PC-9 (cell line): ENCODE results near the gene GALR2. TPM values are rescaled to one million over a fixed set of nuclear protein-coding genes. Genes with fewer than 3 reads are reported as not detected.

Experiments used
- BruUV-seq: library from RNA; stranded (reverse); fragments of 400-500 nt; replicated peaks from 2 replicates; lab custom pipeline; 2021; lab: Mats Ljungman, UMichigan
- CTCF ChIA-PET: fragments of 300-600 bp; sonication (Branson Sonifier 250); formaldehyde crosslinking; loops from one replicate; lab custom pipeline; 2022; ENCODE audit warnings: antibody characterized with exemption; lab: Charles Lee
- POLR2A ChIA-PET: fragments of 300-600 bp; sonication (Branson Sonifier 250); formaldehyde crosslinking; loops from one replicate; lab custom pipeline; 2022; ENCODE audit warnings: antibody characterized with exemption; ENCODE audit not compliant: unreplicated experiment; lab: Charles Lee
- DNase-seq, 2 experiments: peaks; one replicate each; pipeline versions ENCODE4 v3.0.0 to v3.0.0-alpha.2; 2015 to 2022; ENCODE audit warnings: mixed read lengths in 1 of 2
- H2AFZ ChIP-seq: fragments of 200-600 bp; sonication (generic); 2 replicates; pipeline ENCODE4 v1.8.1; 2017; ENCODE audit warnings: antibody characterized with exemption
- H3F3A ChIP-seq: fragments of 200-600 bp; sonication (generic); 2 replicates; pipeline ENCODE4 v1.8.1; 2017; ENCODE audit warnings: antibody characterized with exemption, mild to moderate bottlenecking, low read depth; ENCODE audit not compliant: insufficient read depth
- H3K27ac ChIP-seq: fragments of 200-600 bp; sonication (generic); 2 replicates; pipeline ENCODE4 v1.6.1; 2016; ENCODE audit warnings: mixed run types
- H3K27me3 ChIP-seq: fragments of 200-600 bp; sonication (generic); 2 replicates; pipeline ENCODE4 v1.6.1; 2016; ENCODE audit warnings: low read depth, mixed run types; ENCODE audit not compliant: insufficient read depth
- H3K36me3 ChIP-seq: fragments of 200-600 bp; sonication (generic); 2 replicates; pipeline ENCODE4 v1.6.1; 2016; ENCODE audit warnings: low read depth, mixed run types
- H3K4me1 ChIP-seq: fragments of 200-600 bp; sonication (generic); replicated peaks from 2 replicates; pipeline ENCODE4 v1.6.1; 2016; ENCODE audit warnings: mixed run types; ENCODE audit not compliant: insufficient read depth
- H3K4me2 ChIP-seq: fragments of 200-600 bp; sonication (generic); 2 replicates; pipeline ENCODE4 v1.6.1; 2017; ENCODE audit warnings: mixed run types
- H3K4me3 ChIP-seq: fragments of 200-600 bp; sonication (generic); 2 replicates; pipeline ENCODE4 v1.6.1; 2016; ENCODE audit warnings: mixed run types
- H3K79me2 ChIP-seq: fragments of 200-600 bp; sonication (generic); 2 replicates; pipeline ENCODE4 v1.6.1; 2017; ENCODE audit warnings: low read depth, mixed run types
- H3K9me2 ChIP-seq: fragments of 200-600 bp; sonication (generic); 2 replicates; pipeline ENCODE4 v1.8.1; 2017; ENCODE audit warnings: mild to moderate bottlenecking; ENCODE audit not compliant: insufficient read depth
- H3K9me3 ChIP-seq: fragments of 200-600 bp; sonication (generic); 2 replicates; pipeline ENCODE4 v1.8.1; 2016; ENCODE audit warnings: low read depth; ENCODE audit not compliant: insufficient read depth
- H4K20me1 ChIP-seq: fragments of 200-600 bp; sonication (generic); 2 replicates; pipeline ENCODE4 v1.8.1; 2017; ENCODE audit not compliant: insufficient read depth
- EZH2 ChIP-seq: fragments of 200-600 bp; sonication (generic); IDR thresholded peaks from 2 replicates; pipeline ENCODE4 v1.8.0; 2017; ENCODE audit warnings: antibody characterized with exemption, low read depth
- intact Hi-C: fragments of 100-400 bp; cut with micrococcal nuclease; formaldehyde crosslinking; loops from one replicate; pipeline ENCODE4 v1.10.0; 2022; ENCODE audit not compliant: unreplicated experiment
- total RNA-seq: library from RNA; stranded (reverse); gene quantifications from 2 replicates; pipeline ENCODE4 v1.2.3, GENCODE V29; 2021
- TF ChIP-seq, protein P1 (sequence below): fragments of 200-600 bp; sonication (generic); conservative IDR thresholded peaks from 2 replicates; pipeline ENCODE4 v1.6.1; 2017; ENCODE audit warnings: mixed run types, antibody characterized with exemption, mild to moderate bottlenecking, moderate library complexity

The GALR2 gene
- total RNA-seq, 1 experiment from 2014 or later = 3.0 TPM

GRCh38 chr17:76088868-76089576 is 14.4 kb downstream of the GALR2 start:
- H3K9me2 ChIP-seq = no peaks in the 10 kb centered on the region
- H3K27me3 ChIP-seq = no peaks in the 10 kb centered on the region
- H3K4me2 ChIP-seq = no peak overlapping the region
- no peak for DNase-seq
- no peak overlapping the region for H3K27ac ChIP-seq
- TF ChIP-seq, protein P1, sequence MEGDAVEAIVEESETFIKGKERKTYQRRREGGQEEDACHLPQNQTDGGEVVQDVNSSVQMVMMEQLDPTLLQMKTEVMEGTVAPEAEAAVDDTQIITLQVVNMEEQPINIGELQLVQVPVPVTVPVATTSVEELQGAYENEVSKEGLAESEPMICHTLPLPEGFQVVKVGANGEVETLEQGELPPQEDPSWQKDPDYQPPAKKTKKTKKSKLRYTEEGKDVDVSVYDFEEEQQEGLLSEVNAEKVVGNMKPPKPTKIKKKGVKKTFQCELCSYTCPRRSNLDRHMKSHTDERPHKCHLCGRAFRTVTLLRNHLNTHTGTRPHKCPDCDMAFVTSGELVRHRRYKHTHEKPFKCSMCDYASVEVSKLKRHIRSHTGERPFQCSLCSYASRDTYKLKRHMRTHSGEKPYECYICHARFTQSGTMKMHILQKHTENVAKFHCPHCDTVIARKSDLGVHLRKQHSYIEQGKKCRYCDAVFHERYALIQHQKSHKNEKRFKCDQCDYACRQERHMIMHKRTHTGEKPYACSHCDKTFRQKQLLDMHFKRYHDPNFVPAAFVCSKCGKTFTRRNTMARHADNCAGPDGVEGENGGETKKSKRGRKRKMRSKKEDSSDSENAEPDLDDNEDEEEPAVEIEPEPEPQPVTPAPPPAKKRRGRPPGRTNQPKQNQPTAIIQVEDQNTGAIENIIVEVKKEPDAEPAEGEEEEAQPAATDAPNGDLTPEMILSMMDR = no peak
- TF ChIP-seq EZH2 = no peak
- no peaks in the 10 kb centered on the region for H3K36me3 ChIP-seq
- H3F3A ChIP-seq = no peaks in the 10 kb centered on the region
- H4K20me1 ChIP-seq = no peaks in the 10 kb centered on the region
- no peaks in the 10 kb centered on the region for H3K79me2 ChIP-seq
- H3K4me1 ChIP-seq = no peaks in the 10 kb centered on the region
- no peak overlapping the region for H2AFZ ChIP-seq
- POLR2A ChIA-PET = interaction anchor here (0.7 kb wide), 2 partner anchors 138 to 316 kb away, joined by 3 read pairs; no protein-coding TSS in a partner anchor
- no TSS peak for BruUV-seq
- intact Hi-C loops = no loop called here
- H3K9me3 ChIP-seq = no peaks in the 10 kb centered on the region
- H3K4me3 ChIP-seq = no peak overlapping the region
- CTCF ChIA-PET = no interaction called here

DNA sequence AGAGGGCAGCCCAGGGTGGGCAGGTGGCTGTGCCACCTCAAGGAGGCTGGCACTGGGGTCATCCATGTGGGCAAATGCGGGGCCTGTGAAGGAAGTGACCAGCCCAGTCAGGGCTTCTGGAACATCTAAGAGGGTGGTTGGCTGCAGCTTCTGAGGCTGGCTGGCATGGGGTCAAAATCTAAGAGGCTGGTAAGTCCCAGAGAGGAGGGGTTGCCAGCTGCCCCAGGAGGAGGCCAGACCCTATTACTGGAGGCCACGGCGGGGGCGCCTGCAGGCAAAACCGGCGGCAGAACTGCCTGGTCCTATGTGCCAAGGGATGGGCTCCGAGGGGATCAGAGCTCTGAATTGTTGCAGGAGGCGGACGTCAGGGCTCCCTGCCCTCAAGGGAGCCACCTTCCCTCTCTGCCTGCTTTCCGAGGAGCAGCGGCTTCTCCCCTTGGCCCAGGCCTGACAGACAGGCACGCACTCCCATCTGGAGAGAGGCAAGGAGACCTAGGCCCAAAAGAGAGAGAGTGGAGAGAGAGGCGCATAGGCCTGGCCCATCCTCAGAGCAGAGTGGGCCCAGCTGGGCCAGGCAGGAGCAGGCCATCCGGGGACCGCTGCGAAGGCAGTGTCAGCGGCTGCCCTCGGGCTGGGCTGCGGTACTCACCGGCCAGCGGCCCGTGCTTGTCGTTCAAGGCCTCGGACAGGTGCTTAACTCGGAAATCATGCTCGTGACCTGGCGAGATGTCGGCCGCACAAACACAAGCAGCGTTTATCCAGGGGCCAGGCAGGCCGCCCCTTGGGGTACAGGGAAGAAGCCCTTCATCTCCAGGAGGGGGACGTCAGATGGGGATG is 15.3 kb downstream of the GALR2 start:
- intact Hi-C loops = no loop called here
- Histone ChIP-seq H3K27me3 (no peaks in the 10 kb centered on the region), H3K79me2 (no peaks in the 10 kb centered on the region), H2AFZ (no peak overlapping the region), H3K36me3 (no peaks in the 10 kb centered on the region), H3K9me3 (no peaks in the 10 kb centered on the region), H3K9me2 (no peaks in the 10 kb centered on the region), H3K4me1 (no peaks in the 10 kb centered on the region), H4K20me1 (no peaks in the 10 kb centered on the region), H3K27ac (no peak overlapping the region), H3K4me2 (no peak overlapping the region), H3K4me3 (no peak overlapping the region), H3F3A (no peaks in the 10 kb centered on the region)
- no peak for TF ChIP-seq EZH2
- TF ChIP-seq, protein P1 = no peak
- POLR2A ChIA-PET = no interaction called here
- BruUV-seq = no TSS peak
- CTCF ChIA-PET = no interaction called here
- no peak for DNase-seq

DNA sequence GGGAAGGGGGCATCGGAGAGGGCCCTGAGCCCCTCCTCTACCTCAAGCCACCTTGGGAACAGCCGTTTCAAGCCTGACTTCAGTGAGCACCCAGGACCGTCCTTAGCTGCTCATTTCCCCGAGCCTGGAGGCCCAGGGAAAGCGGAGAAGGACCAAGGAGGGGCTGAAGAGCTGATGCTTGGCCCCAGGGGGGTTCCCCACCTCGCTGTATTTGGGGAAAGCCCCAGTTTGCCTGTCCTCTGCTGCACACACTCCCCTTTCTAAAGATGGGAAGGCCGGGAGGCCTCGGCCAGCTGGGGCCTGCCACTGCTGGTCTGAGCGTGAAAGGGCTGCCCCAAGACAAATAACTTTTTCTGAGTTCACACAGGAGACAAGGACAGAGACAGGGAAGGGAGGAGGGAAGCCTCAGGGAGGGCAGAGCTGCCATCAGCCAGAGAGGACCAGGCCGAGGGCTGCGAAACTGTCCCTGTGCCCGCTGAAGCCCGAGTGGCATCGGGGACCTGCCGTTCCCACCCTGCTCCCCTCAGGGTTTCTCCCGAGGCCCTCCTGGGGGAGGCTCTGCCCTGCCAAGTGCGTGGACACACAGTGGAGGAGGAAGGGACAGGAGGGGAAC is 16.0 kb downstream of the GALR2 start:
- Histone ChIP-seq H3K4me3 (no peak overlapping the region), H2AFZ (no peak overlapping the region), H4K20me1 (no peaks in the 10 kb centered on the region), H3K4me1 (no peaks in the 10 kb centered on the region), H3K79me2 (no peaks in the 10 kb centered on the region), H3K4me2 (no peak overlapping the region), H3K27me3 (no peaks in the 10 kb centered on the region), H3K9me3 (no peaks in the 10 kb centered on the region), H3K27ac (no peak overlapping the region), H3F3A (0 out of 2 replicates have a peak, but pooled peaks cover 3% of the 10 kb centered on the region), H3K36me3 (no peaks in the 10 kb centered on the region), H3K9me2 (no peaks in the 10 kb centered on the region)
- no peak for TF ChIP-seq EZH2
- TF ChIP-seq, protein P1 = no peak
- intact Hi-C loops = no loop called here
- CTCF ChIA-PET = no interaction called here
- no peak for DNase-seq
- POLR2A ChIA-PET = no interaction called here
- BruUV-seq = no TSS peak
